HepG2 (cell line): ENCODE results near the gene TTLL7. TPM values are rescaled to one million over a fixed set of nuclear protein-coding genes. Genes with fewer than 3 reads are reported as not detected.

Experiments used
- ATAC-seq: fragments of 200-7000 bp; cut with Tn5 transposase; 3 replicates; pipeline ENCODE4 v1.9.1; 2020; ENCODE audit warnings: mild to moderate bottlenecking, moderate library complexity
- BruUV-seq: library from RNA; stranded (reverse); fragments of 400-500 nt; replicated peaks from 2 replicates; lab custom pipeline; 2021; lab: Mats Ljungman, UMichigan
- CTCF ChIA-PET: fragments of 300-600 bp; formaldehyde crosslinking; extraction: SDS; loops from one replicate; lab custom pipeline; 2021; ENCODE audit warnings: low total read pairs, inconsistent platforms, low intra/inter-chr PET ratio; lab: Yijun Ruan, JAX
- POLR2A ChIA-PET: fragments of 350-600 bp; sonication (Branson Sonifier 250); formaldehyde crosslinking; loops from one replicate; lab custom pipeline; 2020; ENCODE audit warnings: antibody characterized with exemption, inconsistent platforms; lab: Yijun Ruan, JAX
- DNase-seq: peaks from one replicate; pipeline ENCODE4 v3.0.0-alpha.2; 2015; ENCODE audit warnings: low spot score
- FAIRE-seq: peaks from 3 replicates; lab custom pipeline; 2011; peaks lifted over from hg19 to GRCh38; lab: Jason Lieb, UNC
- H2AFZ ChIP-seq: one replicate; pipeline ENCODE4 v1.6.1; 2011; ENCODE audit warnings: low read length, inconsistent platforms
- H3K27ac ChIP-seq: fragments of 300-600 bp; 3 replicates; pipeline ENCODE4 v1.8.0; 2011; ENCODE audit warnings: mixed run types, mild to moderate bottlenecking, mixed read lengths, low read length, inconsistent platforms; ENCODE audit not compliant: insufficient read depth; ENCODE audit errors: extremely low read length
- H3K27me3 ChIP-seq, 2 experiments: fragments of 200-600 bp in 1 of 2; 2 replicates in 1 of 2; 3 replicates in 1 of 2; pipeline versions ENCODE4 v1.6.0 to v1.8.0; 2011; ENCODE audit warnings: low read length in 2 of 2, mild to moderate bottlenecking in 2 of 2, moderate library complexity in 2 of 2, inconsistent platforms in 1 of 2; ENCODE audit not compliant: insufficient read depth in 2 of 2, control insufficient read depth in 1 of 2
- H3K36me3 ChIP-seq, 2 experiments: fragments of 200-600 bp in 1 of 2; replicated peaks in 1 of 2; 2 replicates in 1 of 2; 3 replicates in 1 of 2; pipeline versions ENCODE4 v1.5.1 to v1.8.0; 2011; ENCODE audit warnings: low read length in 2 of 2, inconsistent platforms in 1 of 2; ENCODE audit not compliant: insufficient read depth in 2 of 2, control insufficient read depth in 1 of 2
- H3K4me1 ChIP-seq: 2 replicates; pipeline ENCODE4 v1.5.1; 2012; ENCODE audit warnings: low read length, inconsistent platforms; ENCODE audit not compliant: insufficient read depth
- H3K4me2 ChIP-seq: 2 replicates; pipeline ENCODE4 v1.6.0; 2011; ENCODE audit warnings: low read depth, low read length, inconsistent platforms
- H3K4me3 ChIP-seq, 3 experiments: fragments of 200-600 bp in 1 of 3; sonication (generic), shearing (Covaris generic) in 1 of 3; replicated peaks in 1 of 3; 2 replicates each; pipeline ENCODE4 v1.5.1; 2011 to 2016; ENCODE audit warnings: low read length in 3 of 3, inconsistent platforms in 2 of 3, low read depth in 2 of 3, mild to moderate bottlenecking in 2 of 3, control low read depth in 1 of 3, mixed read lengths in 1 of 3; ENCODE audit not compliant: insufficient read depth in 1 of 3
- H3K79me2 ChIP-seq: one replicate; pipeline ENCODE4 v1.6.1; 2011; ENCODE audit warnings: low read length, inconsistent platforms; ENCODE audit not compliant: insufficient read depth
- H3K9ac ChIP-seq: 2 replicates; pipeline ENCODE4 v1.6.0; 2011; ENCODE audit warnings: mild to moderate bottlenecking, low read depth, low read length, inconsistent platforms; ENCODE audit not compliant: insufficient read depth
- H3K9me3 ChIP-seq: 2 replicates; pipeline ENCODE4 v1.5.1; 2012; ENCODE audit warnings: mild to moderate bottlenecking, low read length
- H4K20me1 ChIP-seq: 2 replicates; pipeline ENCODE4 v1.6.0; 2011; ENCODE audit warnings: inconsistent platforms, mild to moderate bottlenecking, low read length, moderate library complexity; ENCODE audit not compliant: insufficient read depth
- ATF7 ChIP-seq, 2 experiments: fragments of 450-650 bp in 1 of 2; sonication (generic) in 1 of 2; formaldehyde crosslinking in 1 of 2; IDR thresholded peaks; 2 replicates each; pipeline versions ENCODE4 v1.4.0 to v1.6.1; 2016 to 2020; ENCODE audit warnings: antibody characterized with exemption in 1 of 2, mild to moderate bottlenecking in 1 of 2, missing genetic modification reagents in 1 of 2
- HMG20B ChIP-seq: conservative IDR thresholded peaks from 2 replicates; pipeline ENCODE4 v1.6.1; 2016; ENCODE audit warnings: missing genetic modification reagents, missing compliant biosample characterization
- KLF6 ChIP-seq: IDR thresholded peaks from 2 replicates; pipeline ENCODE4 v1.8.0; 2016; ENCODE audit warnings: missing biosample characterization, missing genetic modification reagents
- NFE2 ChIP-seq: sonication (generic); formaldehyde crosslinking; IDR thresholded peaks from 2 replicates; pipeline ENCODE4 v1.4.0; 2020; ENCODE audit warnings: missing genetic modification reagents
- TBX2 ChIP-seq: sonication (generic); formaldehyde crosslinking; IDR thresholded peaks from 2 replicates; pipeline ENCODE4 v1.5.0; 2020; ENCODE audit warnings: missing genetic modification reagents, mild to moderate bottlenecking, borderline replicate concordance
- XRCC5 ChIP-seq: fragments of 200-400 bp; formaldehyde crosslinking; optimal IDR thresholded peaks from 2 replicates; pipeline ENCODE3; 2017; ENCODE audit warnings: mild to moderate bottlenecking, low read length
- ZNF253 ChIP-seq: sonication (generic); formaldehyde crosslinking; IDR thresholded peaks from 2 replicates; pipeline ENCODE4 v1.8.0; 2022; ENCODE audit warnings: mild to moderate bottlenecking, missing genetic modification reagents, borderline replicate concordance
- WGBS: methylation state at CpG from one replicate; pipeline ENCODE4 v1.1.6; 2017; ENCODE audit warnings: low lambda C conversion rate; 5-methylcytosine and 5-hydroxymethylcytosine counted together
- in situ Hi-C: cut with HindIII; loops from 2 replicates; pipeline ENCODE4 v1.10.0; 2017; ENCODE audit warnings: low pct_unique_long_range_greater_than_20kb; ENCODE audit not compliant: extremely low pct_ligation_motif_present
- intact Hi-C: fragments of 100-400 bp; cut with micrococcal nuclease; formaldehyde crosslinking; loops from one replicate; pipeline ENCODE4 v1.10.0; 2022; ENCODE audit not compliant: unreplicated experiment
- polyA plus RNA-seq, 8 experiments: library from polyadenylated mRNA; depleted of rRNA in 3 of 8; stranded (reverse) in 7 of 8; unstranded in 1 of 8; fragments of >200 nt; fragmentation: Illumina TruSeq in 4 of 8; extraction: Trizol in 4 of 8; gene quantifications; 2 replicates each; pipeline versions ENCODE4 v1.2.1 to v1.2.3, GENCODE V29; 2011 to 2016; ENCODE audit warnings: low read depth in 4 of 8, missing spikeins in 1 of 8, mixed read lengths in 1 of 8; ENCODE audit not compliant: insufficient read depth in 1 of 8
- total RNA-seq, 5 experiments: library from RNA; depleted of rRNA; stranded (reverse); fragments of >200 nt; fragmentation: Illumina TruSeq; extraction: Trizol; gene quantifications; 2 replicates each; pipeline ENCODE4 v1.2.3, GENCODE V29; 2016; ENCODE audit warnings: low read depth in 1 of 5
- TF ChIP-seq, protein P1 (sequence below): IDR thresholded peaks from 2 replicates; pipeline ENCODE4 v1.6.1; 2016; ENCODE audit warnings: low read depth, borderline replicate concordance
- TF ChIP-seq, protein P2 (sequence below): sonication (generic); formaldehyde crosslinking; IDR thresholded peaks from 2 replicates; pipeline ENCODE4 v1.5.0; 2020; ENCODE audit warnings: missing genetic modification reagents

The TTLL7 gene
- total and polyA plus RNA-seq, 2 of the 13 experiments (the other 11 are each of a cell fraction or from before 2014, with no cell fraction given) = 0.07 to 0.22 TPM

DNA sequence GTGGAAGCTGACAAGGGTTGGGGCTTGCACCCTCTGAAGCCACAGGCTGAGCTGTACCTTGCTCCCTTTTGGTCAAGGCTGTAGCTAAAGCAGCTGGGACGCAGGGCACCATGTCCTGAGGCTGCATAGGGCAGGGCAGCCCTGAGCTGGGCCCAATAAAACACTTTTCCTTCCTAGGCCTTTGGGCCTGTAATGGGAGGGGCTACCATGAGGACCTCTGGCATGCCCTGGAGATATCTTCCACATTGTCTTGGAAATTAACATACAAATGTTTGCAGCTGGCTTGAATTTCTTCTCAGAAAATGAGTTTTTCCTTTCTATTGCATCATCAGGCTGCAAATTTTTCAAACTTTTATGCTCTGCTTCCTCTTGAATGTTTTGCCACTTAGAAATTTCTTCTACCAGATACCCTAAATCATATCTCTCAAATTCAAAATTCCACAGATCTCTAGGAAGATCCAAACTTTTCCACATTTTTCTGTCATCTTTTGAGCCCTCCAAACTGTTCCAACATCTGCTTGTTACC lies 32.9 kb upstream of the TTLL7 start:
- H3K27me3 ChIP-seq = no peaks in the 10 kb centered on the region
- no peaks in the 10 kb centered on the region for H3K4me1 ChIP-seq
- H3K9ac ChIP-seq = no peak overlapping the region
- no peak overlapping the region for H3K27ac ChIP-seq
- DNase-seq = no peak
- H3K79me2 ChIP-seq = no peaks in the 10 kb centered on the region
- H4K20me1 ChIP-seq = no peaks in the 10 kb centered on the region
- no peak overlapping the region for H3K4me2 ChIP-seq
- no peak for TF ChIP-seq HMG20B (CRISPR knock-in tag)
- no peak for TF ChIP-seq ZNF253 (CRISPR knock-in tag)
- TF ChIP-seq NFE2 (CRISPR knock-in tag) = no peak
- TF ChIP-seq ATF7 (IDR thresholded peaks at IDR 0.05) = 0 out of 2 replicates have a peak, but pooled peaks have one; percentile 7
- TF ChIP-seq ATF7 (CRISPR knock-in tag; IDR thresholded peaks at IDR 0.05) = no peak
- no peak for TF ChIP-seq XRCC5
- no peak for TF ChIP-seq KLF6
- H2AFZ ChIP-seq = no peak overlapping the region
- WGBS = no CpG with 5 or more reads among the region's 1 CpG
- H3K36me3 ChIP-seq = no peaks in the 10 kb centered on the region
- ChIA-PET CTCF (no interaction called here), POLR2A (no interaction called here)
- H3K9me3 ChIP-seq = no peaks in the 10 kb centered on the region
- in situ Hi-C loops (no loop called here), intact Hi-C loops (no loop called here)
- H3K4me3 ChIP-seq = no peak overlapping the region
- BruUV-seq = no TSS peak
- no peak for FAIRE-seq
- ATAC-seq = no peak

- H3K4me2 ChIP-seq = no peak overlapping the region
- H4K20me1 ChIP-seq = no peaks in the 10 kb centered on the region
- H2AFZ ChIP-seq = no peak overlapping the region
- WGBS = 48% methylated on average over 2 of the region's 2 CpGs
- H3K27me3 ChIP-seq = no peaks in the 10 kb centered on the region
- H3K9ac ChIP-seq = no peak overlapping the region
- H3K4me1 ChIP-seq = no peaks in the 10 kb centered on the region
- H3K9me3 ChIP-seq = no peaks in the 10 kb centered on the region
- POLR2A ChIA-PET = no interaction called here
- TF ChIP-seq, protein P1, sequence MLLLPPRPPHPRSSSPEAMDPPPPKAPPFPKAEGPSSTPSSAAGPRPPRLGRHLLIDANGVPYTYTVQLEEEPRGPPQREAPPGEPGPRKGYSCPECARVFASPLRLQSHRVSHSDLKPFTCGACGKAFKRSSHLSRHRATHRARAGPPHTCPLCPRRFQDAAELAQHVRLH (CRISPR knock-in tag) = no peak
- no peak for TF ChIP-seq TBX2 (CRISPR knock-in tag)
- TF ChIP-seq, protein P2, sequence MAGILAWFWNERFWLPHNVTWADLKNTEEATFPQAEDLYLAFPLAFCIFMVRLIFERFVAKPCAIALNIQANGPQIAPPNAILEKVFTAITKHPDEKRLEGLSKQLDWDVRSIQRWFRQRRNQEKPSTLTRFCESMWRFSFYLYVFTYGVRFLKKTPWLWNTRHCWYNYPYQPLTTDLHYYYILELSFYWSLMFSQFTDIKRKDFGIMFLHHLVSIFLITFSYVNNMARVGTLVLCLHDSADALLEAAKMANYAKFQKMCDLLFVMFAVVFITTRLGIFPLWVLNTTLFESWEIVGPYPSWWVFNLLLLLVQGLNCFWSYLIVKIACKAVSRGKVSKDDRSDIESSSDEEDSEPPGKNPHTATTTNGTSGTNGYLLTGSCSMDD (CRISPR knock-in tag) = no peak
- TF ChIP-seq, all 625 proteins: peak for 0
- DNase-seq (no peak), ATAC-seq (no peak), FAIRE-seq (no peak)
- H3K36me3 ChIP-seq = no peaks in the 10 kb centered on the region
- no TSS peak for BruUV-seq
- no peaks in the 10 kb centered on the region for H3K79me2 ChIP-seq
- in situ Hi-C loops (no loop called here), intact Hi-C loops (no loop called here)
- CTCF ChIA-PET = no interaction called here
- H3K4me3 ChIP-seq = no peak overlapping the region
- no peak overlapping the region for H3K27ac ChIP-seq
Observed at GRCh38 chr1:84027368-84027767, 28.4 kb upstream of the TTLL7 start.
